ENCODE data around the gene IRAK3. TPM values are rescaled to one million over a fixed set of nuclear protein-coding genes. Genes with fewer than 3 reads are reported as not detected.

Gene IRAK3
- total RNA-seq, 4 donors from 2014 or later = 5.6 to 13.8 (median 6.7) TPM

DNA sequence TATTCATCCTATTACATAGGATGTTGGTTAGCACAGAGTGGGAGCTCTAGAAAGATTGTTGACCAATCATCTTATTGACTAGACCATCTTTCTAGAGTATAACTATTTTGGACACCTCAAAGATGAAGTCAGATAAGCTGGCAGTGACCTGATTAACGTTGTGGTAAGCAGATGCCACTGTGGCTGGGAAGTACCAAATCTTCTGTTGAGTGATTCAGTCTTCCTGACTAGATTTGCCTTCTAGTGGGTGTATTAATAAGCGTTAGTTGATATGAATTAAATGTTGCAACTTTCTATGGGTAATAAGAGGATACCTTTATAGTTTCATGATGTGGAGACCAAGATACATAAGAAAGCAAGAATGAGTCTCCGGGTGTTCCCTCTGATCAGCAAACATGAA lies 62.0 kb downstream of the IRAK3 start:
- no peak for DNase-seq
- Histone ChIP-seq H3K27ac (no peak overlapping the region), H3K4me1 (no peaks in the 10 kb centered on the region), H3K27me3 (no peaks in the 10 kb centered on the region), H3K4me3 (no peak overlapping the region), H3K36me3 (no peaks in the 10 kb centered on the region), H3K9me3 (no peaks in the 10 kb centered on the region)
- intact Hi-C loops (cut with DNase I; ENCODE audit: low total_unique reads) = no loop called here
- TF ChIP-seq CTCF (IDR thresholded peaks at IDR 0.05) (no peak), POLR2A (IDR thresholded peaks at IDR 0.05) (no peak), POLR2AphosphoS5 (IDR thresholded peaks at IDR 0.05) (no peak), EP300 (IDR thresholded peaks at IDR 0.05; ENCODE audit: low read depth) (no peak)
- in situ Hi-C loops (cut with MboI; ENCODE audit: low pct_ligation_motif_present in 1 of 4, low pct_unique_long_range_greater_than_20kb in 1 of 4, low sequenced_read_pairs in 3 of 4) = loop anchor here in 3 of 4 donors (25.0 kb wide), 2 partner anchors 436 to 611 kb away; partner anchors contain the start of gene GRIP1 (in 2 of the 3)
- WGBS, 2 donors (ENCODE audit: low coverage in 1 of 2) = 68 to 82% methylated on average over 2 to 3 of the region's 3 CpGs

DNA sequence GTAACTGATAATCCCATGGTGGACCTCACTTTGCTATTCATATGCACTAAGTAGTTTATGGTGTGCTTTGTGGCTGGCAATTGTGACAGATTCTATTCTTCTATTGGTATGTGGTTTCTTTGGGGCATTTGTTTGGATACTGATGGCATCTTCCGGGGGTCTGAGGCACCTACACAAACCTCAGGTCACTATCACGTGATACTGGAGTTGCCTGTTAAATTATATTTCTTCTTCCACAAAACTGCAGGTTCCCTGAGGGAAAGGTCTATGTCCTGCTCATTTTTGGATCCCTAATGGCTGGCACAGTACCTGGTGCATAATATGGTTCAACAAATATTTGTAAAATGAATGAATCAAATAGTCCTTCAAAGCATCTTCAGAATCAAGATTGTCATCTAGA lies 63.8 kb downstream of the IRAK3 start:
- DNase-seq = no peak
- no peaks in the 10 kb centered on the region for H3K27me3 ChIP-seq
- intact Hi-C loops (cut with DNase I; ENCODE audit: low total_unique reads) = no loop called here
- no peaks in the 10 kb centered on the region for H3K9me3 ChIP-seq
- no peaks in the 10 kb centered on the region for H3K36me3 ChIP-seq
- H3K27ac ChIP-seq = no peak overlapping the region
- no peaks in the 10 kb centered on the region for H3K4me1 ChIP-seq
- in situ Hi-C loops (cut with MboI; ENCODE audit: low pct_ligation_motif_present in 1 of 4, low pct_unique_long_range_greater_than_20kb in 1 of 4, low sequenced_read_pairs in 3 of 4) = loop anchor here in 3 of 4 donors (25.0 kb wide), 2 partner anchors 435 to 610 kb away; partner anchors contain the start of gene GRIP1 (in 2 of the 3)
- no peak overlapping the region for H3K4me3 ChIP-seq
- 93 to 94% methylated on average over 2 of the region's 2 CpGs for WGBS, 2 donors (ENCODE audit: low coverage in 1 of 2)
- no peak for TF ChIP-seq POLR2A (IDR thresholded peaks at IDR 0.05)
- no peak for TF ChIP-seq POLR2AphosphoS5 (IDR thresholded peaks at IDR 0.05)
- TF ChIP-seq CTCF (IDR thresholded peaks at IDR 0.05) = no peak
- no peak for TF ChIP-seq EP300 (IDR thresholded peaks at IDR 0.05; ENCODE audit: low read depth)

GRCh38 chr12:66255737-66256136 lies 66.7 kb downstream of the IRAK3 start:
- in situ Hi-C loops (cut with MboI; ENCODE audit: low pct_ligation_motif_present in 1 of 4, low pct_unique_long_range_greater_than_20kb in 1 of 4, low sequenced_read_pairs in 3 of 4) = loop anchor here in 3 of 4 donors (25.0 kb wide), 2 partner anchors 432 to 607 kb away; partner anchors contain the start of gene GRIP1 (in 2 of the 3)
- Histone ChIP-seq H3K4me1 (no peaks in the 10 kb centered on the region), H3K36me3 (no peaks in the 10 kb centered on the region), H3K27ac (no peak overlapping the region), H3K27me3 (no peaks in the 10 kb centered on the region), H3K9me3 (no peaks in the 10 kb centered on the region), H3K4me3 (no peak overlapping the region)
- no peak for TF ChIP-seq POLR2AphosphoS5 (IDR thresholded peaks at IDR 0.05)
- no peak for TF ChIP-seq CTCF (IDR thresholded peaks at IDR 0.05)
- TF ChIP-seq EP300 (IDR thresholded peaks at IDR 0.05; ENCODE audit: low read depth) = no peak
- TF ChIP-seq POLR2A (IDR thresholded peaks at IDR 0.05) = no peak
- no peak for DNase-seq
- intact Hi-C loops (cut with DNase I; ENCODE audit: low total_unique reads) = no loop called here

GRCh38 chr12:66258011-66258410 lies 69.0 kb downstream of the IRAK3 start:
- Histone ChIP-seq H3K4me3 (no peak overlapping the region), H3K27ac (no peak overlapping the region), H3K4me1 (no peaks in the 10 kb centered on the region), H3K9me3 (no peaks in the 10 kb centered on the region), H3K36me3 (no peaks in the 10 kb centered on the region), H3K27me3 (no peaks in the 10 kb centered on the region)
- 65 to 86% methylated on average over 2 to 3 of the region's 3 CpGs for WGBS, 2 donors (ENCODE audit: low coverage in 1 of 2)
- DNase-seq = no peak
- TF ChIP-seq CTCF (IDR thresholded peaks at IDR 0.05) (no peak), POLR2A (IDR thresholded peaks at IDR 0.05) (no peak), EP300 (IDR thresholded peaks at IDR 0.05; ENCODE audit: low read depth) (no peak), POLR2AphosphoS5 (IDR thresholded peaks at IDR 0.05) (no peak)
- in situ Hi-C loops (cut with MboI; ENCODE audit: low pct_ligation_motif_present in 1 of 4, low pct_unique_long_range_greater_than_20kb in 1 of 4, low sequenced_read_pairs in 3 of 4) (loop anchor here in 3 of 4 donors (25.0 kb wide), 2 partner anchors 429 to 604 kb away; partner anchors contain the start of gene GRIP1 (in 2 of the 3)), intact Hi-C loops (cut with DNase I; ENCODE audit: low total_unique reads) (no loop called here)
